Spleen (tissue), 11 donors: Measurements from ENCODE around the gene AKAP7. TPM values are rescaled to one million over a fixed set of nuclear protein-coding genes. Genes with fewer than 3 reads are reported as not detected.

ENCODE experiments used
- DNase-seq: peaks from one replicate; pipeline ENCODE4 v3.0.0-alpha.2; 2020
- H3K27ac ChIP-seq, 8 donors: fragments of 200-600 bp; sonication (generic) in 7 of 8; 1 replicate in 4 of 8; 2 replicates in 4 of 8; pipeline versions ENCODE4 v1.5.0 to v1.8.0; 2016 to 2021; ENCODE audit warnings: inconsistent platforms in 4 of 8, mild to moderate bottlenecking in 4 of 8, moderate library complexity in 1 of 8
- H3K27me3 ChIP-seq, 7 donors: fragments of 200-600 bp; sonication (generic) in 6 of 7; replicated peaks in 1 of 7; 1 replicate in 4 of 7; 2 replicates in 3 of 7; pipeline versions ENCODE4 v1.5.0 to v1.8.0; 2016 to 2021; ENCODE audit warnings: inconsistent platforms in 3 of 7, mild to moderate bottlenecking in 1 of 7
- H3K36me3 ChIP-seq, 6 donors: fragments of 200-600 bp; sonication (generic) in 5 of 6; 1 replicate in 4 of 6; 2 replicates in 2 of 6; pipeline versions ENCODE4 v1.5.0 to v1.8.0; 2016 to 2021; ENCODE audit warnings: inconsistent platforms in 2 of 6
- H3K4me1 ChIP-seq, 6 donors: fragments of 200-600 bp; sonication (generic) in 5 of 6; 1 replicate in 3 of 6; 2 replicates in 3 of 6; pipeline versions ENCODE4 v1.5.0 to v1.8.0; 2016 to 2021; ENCODE audit warnings: inconsistent platforms in 3 of 6
- H3K4me3 ChIP-seq, 8 donors: fragments of 200-600 bp; sonication (generic) in 7 of 8; 1 replicate in 4 of 8; 2 replicates in 4 of 8; pipeline versions ENCODE4 v1.5.0 to v1.8.0; 2016 to 2021; ENCODE audit warnings: inconsistent platforms in 4 of 8, mild to moderate bottlenecking in 4 of 8, moderate library complexity in 2 of 8
- H3K9me3 ChIP-seq, 8 donors: fragments of 200-600 bp; sonication (generic) in 7 of 8; 1 replicate in 4 of 8; 2 replicates in 4 of 8; pipeline versions ENCODE4 v1.5.0 to v1.8.0; 2016 to 2021; ENCODE audit warnings: inconsistent platforms in 4 of 8
- CTCF ChIP-seq, 11 experiments: fragments of 200-600 bp in 7 of 11; fragments of 450-650 bp in 4 of 11; sonication (generic) in 4 of 11; IDR thresholded peaks in 8 of 11; conservative IDR thresholded peaks in 3 of 11; 1 replicate in 7 of 11; 2 replicates in 4 of 11; pipeline versions ENCODE4 v1.4.0 to v1.8.0; 2016 to 2021; ENCODE audit warnings: antibody characterized with exemption in 11 of 11, inconsistent platforms in 4 of 11, mild to moderate bottlenecking in 1 of 11
- POLR2A ChIP-seq, 3 donors: fragments of 450-650 bp; IDR thresholded peaks; one replicate each; pipeline ENCODE4 v1.5.1; 2017; ENCODE audit warnings: antibody characterized with exemption in 3 of 3, mild to moderate bottlenecking in 1 of 3
- POLR2AphosphoS5 ChIP-seq, 3 donors: sonication (generic); formaldehyde crosslinking; IDR thresholded peaks; one replicate each; pipeline ENCODE4 v1.5.1; 2017; ENCODE audit warnings: antibody characterized with exemption in 3 of 3
- WGBS, 5 donors: extraction: QIAGEN DNeasy Blood & Tissue Kit in 3 of 5; methylation state at CpG; one replicate each; pipeline versions ENCODE4 v1.1.5 to v1.1.7; 2013 to 2018; 5-methylcytosine and 5-hydroxymethylcytosine counted together
- intact Hi-C: fragments of 100-400 bp; cut with DNase I; formaldehyde crosslinking; loops from one replicate; pipeline ENCODE4 v1.15.0; 2023; ENCODE audit warnings: low total_unique reads
- polyA plus RNA-seq, 3 donors: library from polyadenylated mRNA; stranded (reverse); fragments of 200-250 nt; gene quantifications; one replicate each; pipeline ENCODE4 v1.2.1, GENCODE V29; 2013
- total RNA-seq, 7 donors: library from RNA; depleted of rRNA in 3 of 7; stranded (reverse); fragments of >200 nt in 3 of 7; fragmentation: NEBNext Ultra II Directional in 4 of 7; extraction: Animal tissue kit (Norgen Biotek cat#: 25700) in 4 of 7; gene quantifications; one replicate each; pipeline versions ENCODE4 v1.1.0 to v1.2.1, GENCODE V29; 2016 to 2021
- donor health status: healthy with polysubstance abuse.
- donor health status: DM: no; HTN: no; CAD: no; lungs with moderate emphysema.
- donor health status: DM: no; HTN: no; CAD: no.
- donor health status: Bipolar disorder and iron deficiency.
- donor health status: healthy.
- donor health status: DM: no; HTN: no; CAD: no.
- donor health status: DM: yes; HTN: yes; CAD: no.

AKAP7 gene
- total and polyA plus RNA-seq, 10 donors = 6.6 to 23.8 (median 12.0) TPM

DNA sequence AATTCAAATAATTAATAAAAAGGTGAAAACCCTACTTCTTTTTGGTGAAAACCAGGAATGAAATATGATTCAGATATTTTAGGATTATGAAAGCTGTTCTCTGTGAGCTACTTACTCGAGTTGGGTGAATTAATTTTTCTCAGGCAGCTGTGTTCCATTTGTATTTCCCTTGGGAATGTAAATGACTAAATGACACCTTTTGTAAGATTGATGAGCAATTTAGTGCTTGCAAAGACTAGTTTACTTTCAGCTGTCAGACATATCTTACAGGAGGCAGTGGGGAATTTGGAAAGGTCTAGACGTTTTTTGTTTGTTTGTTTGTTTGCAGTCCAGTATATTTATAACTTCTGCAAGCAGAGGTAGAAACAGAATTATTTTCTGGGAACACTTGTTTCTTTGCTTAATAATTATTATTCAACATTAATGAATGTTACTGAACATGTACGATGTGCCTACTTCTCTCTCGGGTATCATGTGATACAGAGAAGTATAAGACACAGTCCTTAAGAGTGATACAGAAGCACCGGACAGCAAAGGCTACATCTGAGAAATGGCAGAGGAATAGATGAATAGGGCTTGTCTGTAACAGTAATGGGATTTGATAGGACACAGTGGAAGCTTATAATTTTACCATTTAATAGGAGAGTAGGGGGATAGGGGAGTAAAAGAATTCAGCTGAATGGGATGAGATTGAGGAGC lies 91.3 kb downstream of the AKAP7 start:
- intact Hi-C loops = no loop called here
- H3K4me3 ChIP-seq = no peak overlapping the region

GRCh38 chr6:131227158-131227543 lies 91.9 kb downstream of the AKAP7 start:
- no peaks in the 10 kb centered on the region for H3K9me3 ChIP-seq
- WGBS, 5 donors = 93 to 100% (median 96%) methylated on average over 3 of the region's 3 CpGs
- peaks cover 0 to 4% (median 0%) of the 10 kb centered on the region in 6 donors for H3K36me3 ChIP-seq
- H3K27ac ChIP-seq = no peak overlapping the region
- DNase-seq = no peak
- no peaks in the 10 kb centered on the region for H3K27me3 ChIP-seq
- intact Hi-C loops = no loop called here
- TF ChIP-seq POLR2A (IDR thresholded peaks at IDR 0.05) (no peak), CTCF (IDR thresholded peaks at IDR 0.05 in 8 of 11, conservative IDR thresholded peaks at IDR 0.05 in 3 of 11) (no peak), POLR2AphosphoS5 (IDR thresholded peaks at IDR 0.05) (no peak)
- no peak overlapping the region for H3K4me3 ChIP-seq
- H3K4me1 ChIP-seq = peaks cover 0 to 15% (median 0%) of the 10 kb centered on the region in 6 donors

More for the DNA sequence above, 91.3 kb downstream of the AKAP7 start:
- WGBS, 5 donors = 86 to 92% (median 88%) methylated on average over 5 of the region's 5 CpGs
- H3K4me1 ChIP-seq = peaks cover 0 to 15% (median 0%) of the 10 kb centered on the region in 6 donors
- DNase-seq = no peak
- peaks cover 0 to 10% (median 2%) of the 10 kb centered on the region in 6 donors for H3K36me3 ChIP-seq
- H3K9me3 ChIP-seq = no peaks in the 10 kb centered on the region
- no peaks in the 10 kb centered on the region for H3K27me3 ChIP-seq
- TF ChIP-seq POLR2A (IDR thresholded peaks at IDR 0.05) = no peak
- no peak for TF ChIP-seq POLR2AphosphoS5 (IDR thresholded peaks at IDR 0.05)
- TF ChIP-seq CTCF (IDR thresholded peaks at IDR 0.05 in 8 of 11, conservative IDR thresholded peaks at IDR 0.05 in 3 of 11) = no peak
- no peak overlapping the region for H3K27ac ChIP-seq

GRCh38 chr6:131231103-131231502 lies 95.8 kb downstream of the AKAP7 start:
- no peaks in the 10 kb centered on the region for H3K36me3 ChIP-seq
- TF ChIP-seq POLR2AphosphoS5 (IDR thresholded peaks at IDR 0.05) = no peak
- no peak for TF ChIP-seq POLR2A (IDR thresholded peaks at IDR 0.05)
- no peak for TF ChIP-seq CTCF (IDR thresholded peaks at IDR 0.05 in 8 of 11, conservative IDR thresholded peaks at IDR 0.05 in 3 of 11)
- intact Hi-C loops = no loop called here
- no peaks in the 10 kb centered on the region for H3K27me3 ChIP-seq
- no peak overlapping the region for H3K4me3 ChIP-seq
- peaks cover 0 to under 1% (median 0%) of the 10 kb centered on the region in 6 donors for H3K4me1 ChIP-seq
- no peak overlapping the region for H3K27ac ChIP-seq
- 77 to 92% (median 81%) methylated on average over 2 of the region's 2 CpGs for WGBS, 5 donors
- DNase-seq = no peak
- no peaks in the 10 kb centered on the region for H3K9me3 ChIP-seq

- Histone ChIP-seq H3K27ac (no peak overlapping the region), H3K36me3 (no peaks in the 10 kb centered on the region), H3K4me3 (no peak overlapping the region), H3K9me3 (no peaks in the 10 kb centered on the region), H3K4me1 (no peaks in the 10 kb centered on the region), H3K27me3 (no peaks in the 10 kb centered on the region)
- intact Hi-C loops = no loop called here
- 81 to 90% (median 87%) methylated on average over 5 of the region's 5 CpGs for WGBS, 5 donors
- DNase-seq = no peak
- no peak for TF ChIP-seq POLR2A (IDR thresholded peaks at IDR 0.05)
- TF ChIP-seq CTCF (IDR thresholded peaks at IDR 0.05 in 8 of 11, conservative IDR thresholded peaks at IDR 0.05 in 3 of 11) = no peak
- TF ChIP-seq POLR2AphosphoS5 (IDR thresholded peaks at IDR 0.05) = no peak
These were observed 96.6 kb downstream of the AKAP7 start for GRCh38 chr6:131231891-131232290.
